NB4 (cell line): ENCODE results near the gene RRH.

Experiments used
- POLR2A ChIP-seq: IDR thresholded peaks from 2 replicates; pipeline ENCODE4 v1.6.1; 2011; ENCODE audit warnings: mild to moderate bottlenecking; ENCODE audit not compliant: insufficient read length; ENCODE audit errors: extremely low read depth
- TF ChIP-seq, protein P1 (sequence below): IDR thresholded peaks from one replicate; pipeline ENCODE4 v1.5.1; 2012; ENCODE audit warnings: low read depth, low read length

- TF ChIP-seq, protein P1, sequence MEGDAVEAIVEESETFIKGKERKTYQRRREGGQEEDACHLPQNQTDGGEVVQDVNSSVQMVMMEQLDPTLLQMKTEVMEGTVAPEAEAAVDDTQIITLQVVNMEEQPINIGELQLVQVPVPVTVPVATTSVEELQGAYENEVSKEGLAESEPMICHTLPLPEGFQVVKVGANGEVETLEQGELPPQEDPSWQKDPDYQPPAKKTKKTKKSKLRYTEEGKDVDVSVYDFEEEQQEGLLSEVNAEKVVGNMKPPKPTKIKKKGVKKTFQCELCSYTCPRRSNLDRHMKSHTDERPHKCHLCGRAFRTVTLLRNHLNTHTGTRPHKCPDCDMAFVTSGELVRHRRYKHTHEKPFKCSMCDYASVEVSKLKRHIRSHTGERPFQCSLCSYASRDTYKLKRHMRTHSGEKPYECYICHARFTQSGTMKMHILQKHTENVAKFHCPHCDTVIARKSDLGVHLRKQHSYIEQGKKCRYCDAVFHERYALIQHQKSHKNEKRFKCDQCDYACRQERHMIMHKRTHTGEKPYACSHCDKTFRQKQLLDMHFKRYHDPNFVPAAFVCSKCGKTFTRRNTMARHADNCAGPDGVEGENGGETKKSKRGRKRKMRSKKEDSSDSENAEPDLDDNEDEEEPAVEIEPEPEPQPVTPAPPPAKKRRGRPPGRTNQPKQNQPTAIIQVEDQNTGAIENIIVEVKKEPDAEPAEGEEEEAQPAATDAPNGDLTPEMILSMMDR: no peak
- TF ChIP-seq POLR2A: no peak
Observed at GRCh38 chr4:109816894-109817293, 10.9 kb upstream of the RRH start.
